Measurements from ENCODE around the gene F2RL3. TPM values are rescaled to one million over a fixed set of nuclear protein-coding genes. Genes with fewer than 3 reads are reported as not detected.

Gene F2RL3
- total and polyA plus RNA-seq, 2 of the 8 experiments (the other 6 are each of a cell fraction or from before 2014, with no cell fraction given) = not detected

DNA sequence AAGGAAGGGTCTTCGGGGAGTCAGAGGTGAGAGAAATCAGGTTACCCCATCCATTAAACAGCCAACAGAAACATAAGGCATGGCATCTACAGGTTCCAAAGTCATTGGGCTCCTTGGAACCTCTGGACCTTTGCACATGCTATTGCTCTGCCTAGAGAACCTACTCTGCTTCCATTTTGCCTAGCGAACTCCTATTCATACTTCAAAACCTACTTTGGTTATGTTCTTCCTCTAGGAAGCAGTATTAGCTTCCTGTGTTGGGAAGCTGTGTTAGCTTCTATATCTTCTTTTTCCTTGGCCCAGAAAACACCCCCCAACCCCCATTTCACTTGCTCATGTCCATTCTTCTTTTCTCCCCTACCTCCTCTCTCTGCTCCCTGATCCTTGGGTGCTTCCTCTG is 39.6 kb downstream of the F2RL3 start:
- Histone ChIP-seq H3K36me3 (ENCODE audit: control insufficient read depth in 2 of 4, insufficient read depth in 4 of 4, low read length in 3 of 4) (no peaks in the 10 kb centered on the region), H4K91ac (replicated peaks; ENCODE audit: insufficient read length, low read length) (no peak overlapping the region), H2BK12ac (ENCODE audit: low read depth, low read length) (no peak overlapping the region), H2AFZ (ENCODE audit: low read length) (no peak overlapping the region), H2BK20ac (ENCODE audit: low read length) (no peak overlapping the region), H3K79me1 (ENCODE audit: low read depth, low read length) (no peaks in the 10 kb centered on the region), H3K9me3 (ENCODE audit: insufficient read depth in 2 of 2, low read depth in 1 of 2, low read length in 1 of 2) (peaks cover 8 to 9% of the 10 kb centered on the region in 2 experiments; a peak in 2 of 4 replicates), H2BK120ac (replicated peaks; ENCODE audit: low read depth, low read length) (no peak overlapping the region), H3K27ac (ENCODE audit: low read depth, low read length) (no peak overlapping the region), H2BK5ac (ENCODE audit: low read depth, low read length) (no peak overlapping the region), H3K14ac (ENCODE audit: insufficient read length) (no peak overlapping the region), H3K9ac (replicated peaks in 1 of 4; ENCODE audit: extremely low read depth in 1 of 4, low read depth in 3 of 4, low read length in 3 of 4) (no peak overlapping the region), H3K4me2 (ENCODE audit: insufficient read depth in 1 of 2, low read depth in 2 of 2, low read length in 2 of 2) (no peak overlapping the region), H3K4me3 (ENCODE audit: extremely low read depth in 1 of 4, insufficient read depth in 2 of 4, low read depth in 3 of 4, low read length in 4 of 4) (no peak overlapping the region), H2BK15ac (ENCODE audit: low read length) (no peak overlapping the region), H3K23me2 (ENCODE audit: low read depth, low read length) (no peaks in the 10 kb centered on the region), H2AK5ac (ENCODE audit: low read depth, low read length) (no peak overlapping the region), H4K20me1 (replicated peaks in 1 of 2; ENCODE audit: control insufficient read depth in 1 of 2, insufficient read depth in 2 of 2, low read length in 2 of 2) (no peaks in the 10 kb centered on the region), H3K4ac (replicated peaks; ENCODE audit: insufficient read length, low read depth, low read length) (no peak overlapping the region), H3K27me3 (replicated peaks in 1 of 4; ENCODE audit: control insufficient read depth in 3 of 4, extremely low read depth in 1 of 4, insufficient read depth in 3 of 4, low read length in 3 of 4) (no peaks in the 10 kb centered on the region), H4K5ac (ENCODE audit: insufficient read length, low read depth, low read length) (no peak overlapping the region), H3K4me1 (replicated peaks in 1 of 4; ENCODE audit: control insufficient read depth in 3 of 4, insufficient read depth in 4 of 4, low read length in 3 of 4) (no peaks in the 10 kb centered on the region), H3K23ac (ENCODE audit: insufficient read length) (no peak overlapping the region), H3K79me2 (ENCODE audit: control insufficient read depth in 1 of 2, insufficient read depth in 2 of 2, low read length in 2 of 2) (no peaks in the 10 kb centered on the region), H3K18ac (ENCODE audit: extremely low read depth, low read length) (no peak overlapping the region), H3K56ac (replicated peaks; ENCODE audit: insufficient read length, low read depth, low read length) (no peak overlapping the region), H4K8ac (ENCODE audit: extremely low read depth, insufficient read depth, low read length) (no peak overlapping the region)
- DNase-seq (ENCODE audit: low read depth in 1 of 2, low spot score in 2 of 2) = no peak
- ChIA-PET CTCF (ENCODE audit: partially characterized antibody) (no interaction called here), POLR2A (ENCODE audit: partially characterized antibody) (no interaction called here)
- WGBS, 2 experiments (ENCODE audit: extremely low coverage in 1 of 2, insufficient coverage in 1 of 2, insufficient read length in 1 of 2, insufficient replicate concordance in 2 of 2, low coverage in 1 of 2, low lambda C conversion rate in 2 of 2, missing lambda C conversion rate in 1 of 2) = 87% methylated on average over 2 of the region's 2 CpGs; no CpG with 5 or more reads in 1 of the 2 experiments
- TF ChIP-seq HDAC6 (IDR thresholded peaks at IDR 0.05; ENCODE audit: low read depth, low read length) = no peak
- TF ChIP-seq TEAD4 (IDR thresholded peaks at IDR 0.05; ENCODE audit: low read depth, low read length) = no peak
- no peak for TF ChIP-seq SRF (IDR thresholded peaks at IDR 0.05; ENCODE audit: low read depth, low read length)
- TF ChIP-seq SIN3A (conservative IDR thresholded peaks at IDR 0.05 in 1 of 2, IDR thresholded peaks at IDR 0.05 in 1 of 2; ENCODE audit: low read depth in 1 of 2, low read length in 2 of 2) = no peak
- TF ChIP-seq PHF8 (conservative IDR thresholded peaks at IDR 0.05; ENCODE audit: low read depth, low read length) = no peak
- no peak for TF ChIP-seq CBX5 (IDR thresholded peaks at IDR 0.05; ENCODE audit: low read depth, low read length)
- TF ChIP-seq SAP30 (IDR thresholded peaks at IDR 0.05; ENCODE audit: insufficient read depth, insufficient replicate concordance, low read length) = no peak
- no peak for TF ChIP-seq POLR2AphosphoS5 (IDR thresholded peaks at IDR 0.05; ENCODE audit: low read depth, low read length)
- TF ChIP-seq, protein P1, sequence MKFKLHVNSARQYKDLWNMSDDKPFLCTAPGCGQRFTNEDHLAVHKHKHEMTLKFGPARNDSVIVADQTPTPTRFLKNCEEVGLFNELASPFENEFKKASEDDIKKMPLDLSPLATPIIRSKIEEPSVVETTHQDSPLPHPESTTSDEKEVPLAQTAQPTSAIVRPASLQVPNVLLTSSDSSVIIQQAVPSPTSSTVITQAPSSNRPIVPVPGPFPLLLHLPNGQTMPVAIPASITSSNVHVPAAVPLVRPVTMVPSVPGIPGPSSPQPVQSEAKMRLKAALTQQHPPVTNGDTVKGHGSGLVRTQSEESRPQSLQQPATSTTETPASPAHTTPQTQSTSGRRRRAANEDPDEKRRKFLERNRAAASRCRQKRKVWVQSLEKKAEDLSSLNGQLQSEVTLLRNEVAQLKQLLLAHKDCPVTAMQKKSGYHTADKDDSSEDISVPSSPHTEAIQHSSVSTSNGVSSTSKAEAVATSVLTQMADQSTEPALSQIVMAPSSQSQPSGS (IDR thresholded peaks at IDR 0.05; ENCODE audit: low read length) = no peak
- no peak for TF ChIP-seq CEBPB (IDR thresholded peaks at IDR 0.05; ENCODE audit: low read depth, low read length)
- no peak for TF ChIP-seq SIRT6 (IDR thresholded peaks at IDR 0.05; ENCODE audit: low read length)
- no peak for TF ChIP-seq CHD2 (IDR thresholded peaks at IDR 0.05; ENCODE audit: low read length)
- FAIRE-seq = no peak

All from H1 (cell line).